Endothelial cell of umbilical vein (primary cell): ENCODE measurements around the gene SGK2. TPM values are rescaled to one million over a fixed set of nuclear protein-coding genes. Genes with fewer than 3 reads are reported as not detected.

ENCODE experiments used
- BruUV-seq: library from RNA; stranded (reverse); fragments of 400-500 nt; replicated peaks from 2 replicates; lab custom pipeline; 2021; lab: Mats Ljungman, UMichigan
- CTCF ChIA-PET: fragments of 300-600, 350-600 bp; sonication (Branson Sonifier 250); formaldehyde crosslinking; loops from one replicate; lab custom pipeline; 2021; ENCODE audit warnings: antibody characterized with exemption, inconsistent platforms; lab: Charles Lee
- POLR2A ChIA-PET: fragments of 300-600, 350-600 bp; sonication (Branson Sonifier 250); formaldehyde crosslinking; loops from one replicate; lab custom pipeline; 2021; ENCODE audit warnings: antibody characterized with exemption, inconsistent platforms; lab: Charles Lee
- DNase-seq: peaks from one replicate; pipeline ENCODE4 v3.0.0-alpha.2; 2011; ENCODE audit warnings: low read depth, low spot score
- FAIRE-seq: peaks from 2 replicates; lab custom pipeline; 2011; peaks lifted over from hg19 to GRCh38; lab: Jason Lieb, UNC
- H2AFZ ChIP-seq: 2 replicates; pipeline ENCODE4 v1.6.0; 2012; ENCODE audit warnings: low read depth, low read length, control low read depth, inconsistent platforms
- H3K27ac ChIP-seq: 2 replicates; pipeline ENCODE4 v1.5.1; 2011; ENCODE audit warnings: low read depth, mild to moderate bottlenecking, control low read depth, low read length, moderate library complexity; ENCODE audit not compliant: insufficient read depth
- H3K27me3 ChIP-seq, 2 experiments: 2 replicates each; pipeline versions ENCODE4 v1.6.0 to v1.6.1; 2011; ENCODE audit warnings: low read length in 2 of 2, mixed read lengths in 1 of 2; ENCODE audit not compliant: control insufficient read depth in 2 of 2, insufficient read depth in 2 of 2
- H3K36me3 ChIP-seq, 2 experiments: 2 replicates in 1 of 2; 3 replicates in 1 of 2; pipeline ENCODE4 v1.5.1; 2011; ENCODE audit warnings: low read length in 2 of 2, mild to moderate bottlenecking in 1 of 2, moderate library complexity in 1 of 2; ENCODE audit not compliant: control insufficient read depth in 2 of 2, insufficient read depth in 2 of 2; ENCODE audit errors: extremely low read depth in 1 of 2
- H3K4me1 ChIP-seq: 3 replicates; pipeline ENCODE4 v1.5.1; 2011; ENCODE audit warnings: mild to moderate bottlenecking, low read length; ENCODE audit not compliant: control insufficient read depth, insufficient read depth; ENCODE audit errors: extremely low read depth
- H3K4me2 ChIP-seq: 2 replicates; pipeline ENCODE4 v1.6.1; 2011; ENCODE audit warnings: low read length, control low read depth, mixed read lengths; ENCODE audit not compliant: insufficient read depth
- H3K4me3 ChIP-seq, 3 experiments: fragments of 200-600 bp in 1 of 3; sonication (generic), shearing (Covaris generic) in 1 of 3; replicated peaks in 1 of 3; 2 replicates each; pipeline ENCODE4 v1.5.1; 2011 to 2016; ENCODE audit warnings: control low read depth in 3 of 3, low read length in 3 of 3, mild to moderate bottlenecking in 2 of 3, inconsistent platforms in 1 of 3, low read depth in 1 of 3, moderate library complexity in 1 of 3; ENCODE audit not compliant: insufficient read depth in 1 of 3
- H3K79me2 ChIP-seq: 2 replicates; pipeline ENCODE4 v1.6.0; 2012; ENCODE audit warnings: low read length, inconsistent platforms; ENCODE audit not compliant: control insufficient read depth, insufficient read depth
- H3K9ac ChIP-seq: replicated peaks from 2 replicates; pipeline ENCODE3; 2011; ENCODE audit warnings: low read length, control low read depth; ENCODE audit not compliant: insufficient read depth; ENCODE audit errors: extremely low read depth
- H3K9me1 ChIP-seq: replicated peaks from 3 replicates; pipeline ENCODE4 v1.6.0; 2011; ENCODE audit warnings: mild to moderate bottlenecking, low read length; ENCODE audit not compliant: control insufficient read depth, insufficient read depth; ENCODE audit errors: extremely low read depth
- H3K9me3 ChIP-seq: replicated peaks from 2 replicates; pipeline ENCODE4 v1.5.1; 2012; ENCODE audit warnings: low read length, inconsistent platforms; ENCODE audit not compliant: control insufficient read depth, insufficient read depth
- H4K20me1 ChIP-seq: replicated peaks from 2 replicates; pipeline ENCODE3; 2011; ENCODE audit warnings: mild to moderate bottlenecking, low read length; ENCODE audit not compliant: control insufficient read depth, insufficient read depth; ENCODE audit errors: extremely low read depth
- CTCF ChIP-seq, 2 donors: IDR thresholded peaks; 1 replicate in 1 of 2; 2 replicates in 1 of 2; pipeline ENCODE4 v1.5.1; 2011; ENCODE audit warnings: low read length in 2 of 2, mild to moderate bottlenecking in 2 of 2, moderate library complexity in 2 of 2, control low read depth in 1 of 2, inconsistent platforms in 1 of 2, low read depth in 1 of 2; ENCODE audit not compliant: insufficient read depth in 1 of 2; ENCODE audit errors: extremely low read depth in 1 of 2
- EZH2 ChIP-seq: IDR thresholded peaks from 2 replicates; pipeline ENCODE4 v1.6.1; 2012; ENCODE audit warnings: borderline replicate concordance, low read depth, mild to moderate bottlenecking, moderate library complexity, low read length, inconsistent platforms; ENCODE audit not compliant: severe bottlenecking
- FOS ChIP-seq: IDR thresholded peaks from 2 replicates; pipeline ENCODE4 v1.6.1; 2011; ENCODE audit warnings: mild to moderate bottlenecking, low read length, moderate library complexity, borderline replicate concordance; ENCODE audit not compliant: insufficient read depth
- GATA2 ChIP-seq: IDR thresholded peaks from 2 replicates; pipeline ENCODE4 v1.7.0; 2011; ENCODE audit warnings: low read depth, mild to moderate bottlenecking, moderate library complexity, mixed read lengths, low read length; ENCODE audit not compliant: insufficient read length, insufficient read depth
- JUN ChIP-seq: IDR thresholded peaks from 2 replicates; pipeline ENCODE4 v1.6.1; 2011; ENCODE audit warnings: borderline replicate concordance, low read depth; ENCODE audit not compliant: insufficient read length, insufficient read depth
- MYC ChIP-seq: IDR thresholded peaks from one replicate; pipeline ENCODE4 v1.6.1; 2011; ENCODE audit warnings: mild to moderate bottlenecking, low read depth, low read length
- POLR2A ChIP-seq: IDR thresholded peaks from 2 replicates; pipeline ENCODE4 v1.6.1; 2012; ENCODE audit warnings: low read depth, mild to moderate bottlenecking, control low read depth, low read length
- POLR2AphosphoS5 ChIP-seq: IDR thresholded peaks from 2 replicates; pipeline ENCODE4 v1.6.1; 2012; ENCODE audit warnings: low read depth, mild to moderate bottlenecking, control low read depth, low read length, moderate library complexity; ENCODE audit not compliant: insufficient read depth
- dilution Hi-C: fragments of 300-500 bp; cut with MboI; formaldehyde crosslinking; loops from one replicate; pipeline ENCODE4 v1.15.0; 2019; ENCODE audit warnings: low sequenced_read_pairs; ENCODE audit not compliant: extremely low pct_ligation_motif_present
- intact Hi-C: fragments of 100-400 bp; cut with micrococcal nuclease; formaldehyde crosslinking; loops from one replicate; pipeline ENCODE4 v1.10.0; 2022
- polyA plus RNA-seq, 4 experiments: library from polyadenylated mRNA; depleted of rRNA in 3 of 4; stranded (reverse) in 3 of 4; unstranded in 1 of 4; fragments of >200 nt; gene quantifications; 2 replicates each; pipeline versions ENCODE4 v1.2.1 to v1.2.3, GENCODE V29; 2011 to 2012; ENCODE audit warnings: missing spikeins in 1 of 4
- total RNA-seq: library from RNA; stranded (reverse); gene quantifications from 2 replicates; pipeline ENCODE4 v1.2.3, GENCODE V29; 2021
- TF ChIP-seq, protein P1 (sequence below): IDR thresholded peaks from 2 replicates; pipeline ENCODE4 v1.6.1; 2011; ENCODE audit not compliant: insufficient read depth, insufficient read length

Gene SGK2
- total and polyA plus RNA-seq, 2 donors (not counting 3 experiments of a cell fraction or from before 2014, with no cell fraction given), result 0.21 to 0.27 TPM

DNA sequence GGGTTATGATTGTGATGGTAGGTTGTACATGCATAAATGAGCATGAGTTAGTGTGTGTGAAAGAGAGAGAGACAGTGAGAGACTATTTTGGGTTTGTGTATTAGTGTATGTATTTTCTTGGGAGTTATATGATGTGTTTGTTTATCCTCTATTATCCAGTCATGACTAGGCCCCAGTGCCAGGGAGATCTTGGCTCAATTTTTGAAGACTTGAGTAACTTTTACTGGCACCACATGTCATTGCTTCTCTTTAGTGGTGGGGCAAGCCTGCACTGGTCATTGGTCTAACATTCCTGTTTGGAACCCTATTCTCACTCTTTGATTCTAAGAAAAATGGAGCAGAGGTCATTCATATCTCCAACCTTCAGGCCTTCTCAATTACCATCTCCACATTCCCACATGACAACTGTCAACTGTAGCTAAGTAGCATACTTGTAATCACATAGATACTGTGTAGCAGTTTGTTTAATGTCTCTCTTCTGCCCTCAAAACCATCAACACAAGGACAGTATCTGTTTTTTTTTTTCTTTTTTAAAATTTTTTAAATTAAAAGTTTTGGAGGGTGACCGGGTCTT, 42.5 kb upstream of the SGK2 start:
- Histone ChIP-seq H3K4me3 (no peak overlapping the region), H3K27me3 (no peaks in the 10 kb centered on the region), H3K9ac (no peak overlapping the region), H4K20me1 (no peaks in the 10 kb centered on the region), H3K4me1 (no peaks in the 10 kb centered on the region), H3K9me1 (no peaks in the 10 kb centered on the region), H3K79me2 (no peaks in the 10 kb centered on the region), H3K27ac (no peak overlapping the region), H3K9me3 (no peaks in the 10 kb centered on the region), H3K36me3 (no peaks in the 10 kb centered on the region), H3K4me2 (no peak overlapping the region), H2AFZ (no peak overlapping the region)
- TF ChIP-seq POLR2AphosphoS5, result no peak
- no peak for TF ChIP-seq JUN
- TF ChIP-seq CTCF (IDR thresholded peaks at IDR 0.05; ENCODE audit: extremely low read depth in 1 of 2, insufficient read depth in 1 of 2, low read depth in 1 of 2, low read length in 2 of 2), result no peak
- no peak for TF ChIP-seq POLR2A
- no peak for TF ChIP-seq MYC
- no peak for TF ChIP-seq GATA2
- TF ChIP-seq, protein P1, sequence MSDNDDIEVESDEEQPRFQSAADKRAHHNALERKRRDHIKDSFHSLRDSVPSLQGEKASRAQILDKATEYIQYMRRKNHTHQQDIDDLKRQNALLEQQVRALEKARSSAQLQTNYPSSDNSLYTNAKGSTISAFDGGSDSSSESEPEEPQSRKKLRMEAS, result no peak
- TF ChIP-seq EZH2, result no peak
- no peak for TF ChIP-seq FOS
- dilution Hi-C loops (no loop called here), intact Hi-C loops (no loop called here)
- FAIRE-seq, result no peak
- DNase-seq, result no peak
- POLR2A ChIA-PET, result interaction anchor here (0.5 kb wide), 1 partner anchor 101 kb away, joined by 4 read pairs; no protein-coding TSS in a partner anchor
- CTCF ChIA-PET, result no interaction called here
- no TSS peak for BruUV-seq
